22Rv1 (cell line): ENCODE measurements around the gene SMC6.

Experiments
- H3K27ac ChIP-seq: fragments of 450-650 bp; 2 replicates; pipeline ENCODE4 v1.5.1; 2017
- ZFX ChIP-seq: fragments of 450-650 bp; IDR thresholded peaks from 2 replicates; pipeline ENCODE4 v1.6.1; 2017; ENCODE audit warnings: antibody characterized with exemption, borderline replicate concordance
- TF ChIP-seq, protein P1 (sequence below): fragments of 450-650 bp; IDR thresholded peaks from 2 replicates; pipeline ENCODE4 v1.5.1; 2017; ENCODE audit warnings: mild to moderate bottlenecking

Gene SMC6

DNA sequence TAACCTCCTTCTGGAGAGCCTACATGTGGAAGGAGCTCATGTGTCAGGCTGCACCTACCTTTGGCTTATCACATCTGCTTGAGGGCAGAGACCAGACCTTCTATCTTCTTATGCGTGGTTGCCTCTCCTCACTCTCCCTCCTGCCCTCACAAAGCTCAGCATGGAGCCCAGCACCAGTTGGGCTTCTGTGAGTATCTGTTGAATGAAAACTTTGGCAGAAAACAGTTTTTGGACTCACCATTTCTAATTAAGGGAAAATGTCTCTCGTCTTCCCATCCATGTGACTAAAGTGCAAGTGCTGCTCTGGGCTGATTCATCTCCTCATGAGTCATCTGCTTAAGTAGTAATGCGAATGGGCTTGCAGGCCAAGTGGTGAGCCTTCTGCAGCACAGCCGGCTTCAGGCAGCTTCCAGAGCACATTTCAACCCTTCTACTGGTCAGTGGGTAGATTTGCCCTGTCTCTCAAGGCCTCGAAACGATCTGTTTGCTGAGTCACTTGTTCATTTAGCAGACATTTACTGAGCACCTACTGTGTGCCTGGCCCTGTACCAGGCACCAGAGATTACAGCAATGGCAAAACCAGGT lies 110.5 kb downstream of the SMC6 start:
- TF ChIP-seq, protein P1, sequence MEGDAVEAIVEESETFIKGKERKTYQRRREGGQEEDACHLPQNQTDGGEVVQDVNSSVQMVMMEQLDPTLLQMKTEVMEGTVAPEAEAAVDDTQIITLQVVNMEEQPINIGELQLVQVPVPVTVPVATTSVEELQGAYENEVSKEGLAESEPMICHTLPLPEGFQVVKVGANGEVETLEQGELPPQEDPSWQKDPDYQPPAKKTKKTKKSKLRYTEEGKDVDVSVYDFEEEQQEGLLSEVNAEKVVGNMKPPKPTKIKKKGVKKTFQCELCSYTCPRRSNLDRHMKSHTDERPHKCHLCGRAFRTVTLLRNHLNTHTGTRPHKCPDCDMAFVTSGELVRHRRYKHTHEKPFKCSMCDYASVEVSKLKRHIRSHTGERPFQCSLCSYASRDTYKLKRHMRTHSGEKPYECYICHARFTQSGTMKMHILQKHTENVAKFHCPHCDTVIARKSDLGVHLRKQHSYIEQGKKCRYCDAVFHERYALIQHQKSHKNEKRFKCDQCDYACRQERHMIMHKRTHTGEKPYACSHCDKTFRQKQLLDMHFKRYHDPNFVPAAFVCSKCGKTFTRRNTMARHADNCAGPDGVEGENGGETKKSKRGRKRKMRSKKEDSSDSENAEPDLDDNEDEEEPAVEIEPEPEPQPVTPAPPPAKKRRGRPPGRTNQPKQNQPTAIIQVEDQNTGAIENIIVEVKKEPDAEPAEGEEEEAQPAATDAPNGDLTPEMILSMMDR = no peak
- no peak for TF ChIP-seq ZFX
- no peak overlapping the region for H3K27ac ChIP-seq

DNA sequence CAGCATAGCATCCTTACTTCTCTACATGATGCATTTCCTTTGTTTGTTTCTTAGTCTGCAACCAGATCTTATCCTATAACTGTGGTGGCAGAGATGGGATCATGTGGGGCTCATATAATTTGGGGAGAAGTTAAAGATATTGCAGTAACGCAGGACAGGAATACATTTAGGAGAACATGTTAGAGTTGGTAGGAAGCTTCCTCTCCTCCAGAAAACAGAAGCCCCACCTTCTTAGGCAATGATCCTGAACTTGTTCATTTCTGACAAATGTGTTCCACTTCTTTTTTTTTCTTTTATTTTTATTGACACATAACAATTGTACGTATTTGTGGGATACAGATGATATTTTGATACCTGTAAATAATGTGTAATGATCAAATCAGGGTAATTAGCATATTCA lies 113.2 kb downstream of the SMC6 start:
- no peak overlapping the region for H3K27ac ChIP-seq
- no peak for TF ChIP-seq ZFX
- TF ChIP-seq, protein P1 = no peak

DNA sequence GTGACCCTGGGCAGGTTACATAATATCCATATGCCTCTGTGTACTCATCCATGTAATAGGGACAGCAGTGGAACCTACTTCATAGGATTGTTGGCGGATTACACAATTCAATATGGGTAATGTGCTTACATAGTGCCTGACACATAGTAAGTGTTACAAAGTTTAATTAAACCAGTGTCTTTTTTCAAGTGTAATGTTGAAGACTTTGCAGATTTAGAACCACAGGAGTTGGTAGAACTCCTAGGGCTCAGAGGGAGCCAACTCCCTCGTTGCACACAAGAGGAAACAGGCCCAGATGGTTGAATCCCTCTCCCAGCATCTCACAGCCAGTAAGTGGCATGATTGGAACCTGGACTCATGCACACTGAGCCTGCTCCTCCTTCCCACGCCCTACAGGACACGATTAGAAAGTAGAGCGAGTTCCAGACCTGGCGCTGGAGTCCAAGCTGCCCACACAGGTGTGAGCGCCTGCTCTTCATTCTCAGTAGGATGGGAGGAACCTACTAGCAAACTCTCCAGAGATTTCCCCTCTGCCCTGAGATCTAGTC lies 115.3 kb downstream of the SMC6 start:
- TF ChIP-seq ZFX = no peak
- TF ChIP-seq, protein P1 = no peak
- H3K27ac ChIP-seq = no peak overlapping the region

DNA sequence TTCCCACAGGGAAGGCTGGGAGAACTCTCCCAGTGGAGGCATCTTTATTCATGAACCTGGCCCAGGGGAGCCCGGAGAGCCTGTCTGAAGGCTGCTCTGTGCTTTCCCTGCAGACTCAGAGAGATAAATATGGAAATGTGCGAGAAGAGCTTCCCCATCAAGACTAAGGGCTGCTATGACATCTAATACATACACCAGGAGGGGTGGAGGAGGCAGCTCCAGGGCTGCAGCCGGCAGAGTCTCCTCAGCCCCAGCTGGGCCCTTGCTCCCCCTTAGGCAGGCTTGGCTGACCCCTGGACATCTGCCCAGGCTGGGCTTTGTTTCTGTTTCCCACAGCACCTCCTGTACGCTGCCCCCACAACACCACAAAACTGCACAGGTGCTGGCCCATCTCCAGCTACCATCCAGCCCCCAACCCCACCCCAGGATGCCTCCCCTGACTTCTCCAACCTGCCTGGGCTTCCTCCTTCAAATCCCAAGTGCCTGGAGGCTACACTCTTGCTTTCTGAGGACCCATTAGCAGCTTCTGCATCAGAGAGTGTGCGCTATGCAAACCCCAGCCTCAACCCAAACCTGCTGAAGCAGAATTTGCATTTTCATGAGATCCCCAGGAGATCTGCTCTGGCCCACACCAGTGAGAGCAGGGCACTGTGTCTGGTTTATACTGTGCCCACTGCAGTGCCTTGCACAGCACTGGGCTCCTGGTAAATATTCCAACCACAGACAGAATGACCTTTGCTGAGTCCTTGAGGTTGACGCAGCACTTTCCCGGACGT lies 116.3 kb downstream of the SMC6 start:
- TF ChIP-seq, protein P1 = no peak
- no peak for TF ChIP-seq ZFX
- no peak overlapping the region for H3K27ac ChIP-seq

DNA sequence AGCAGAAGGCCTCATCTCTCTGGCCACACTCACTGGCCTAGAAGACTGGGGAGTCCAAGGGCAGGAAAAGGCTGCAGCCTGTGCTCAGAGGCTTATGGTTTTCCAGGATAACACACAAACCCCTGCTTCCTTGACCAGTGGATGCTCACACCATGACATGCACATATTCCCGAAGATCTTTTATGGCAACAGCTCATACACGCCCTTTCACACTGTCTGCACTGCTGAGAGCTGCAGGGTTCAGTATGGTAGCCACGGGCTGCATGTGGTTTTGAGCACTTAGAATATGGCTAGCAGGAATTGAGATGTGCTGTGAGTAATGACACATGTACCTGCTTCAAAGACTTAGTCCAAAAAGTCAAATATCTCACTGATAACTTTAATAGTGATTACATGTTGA lies 117.4 kb downstream of the SMC6 start:
- no peak for TF ChIP-seq ZFX
- TF ChIP-seq, protein P1 = no peak
- H3K27ac ChIP-seq = no peak overlapping the region

DNA sequence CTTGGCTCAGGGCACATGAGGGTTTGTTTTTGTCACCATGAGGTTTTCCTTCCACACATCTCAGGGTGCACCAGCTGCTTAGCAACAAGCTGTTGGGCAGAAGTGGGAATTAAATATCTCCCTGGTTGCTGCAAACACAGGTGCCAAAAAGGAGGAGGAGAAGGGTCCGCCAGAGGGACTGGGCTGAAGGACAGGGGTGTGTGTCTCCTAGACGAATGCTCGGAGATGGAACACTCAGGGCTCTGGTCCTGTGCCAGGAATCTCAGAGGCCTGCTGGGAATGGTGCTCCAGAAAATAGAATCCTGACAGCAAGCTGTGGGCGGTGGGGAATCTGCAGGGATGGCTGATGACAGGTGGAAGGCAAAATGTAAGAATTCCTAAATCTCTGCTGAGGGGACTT lies 118.6 kb downstream of the SMC6 start:
- TF ChIP-seq ZFX = no peak
- TF ChIP-seq, protein P1 = no peak
- no peak overlapping the region for H3K27ac ChIP-seq

DNA sequence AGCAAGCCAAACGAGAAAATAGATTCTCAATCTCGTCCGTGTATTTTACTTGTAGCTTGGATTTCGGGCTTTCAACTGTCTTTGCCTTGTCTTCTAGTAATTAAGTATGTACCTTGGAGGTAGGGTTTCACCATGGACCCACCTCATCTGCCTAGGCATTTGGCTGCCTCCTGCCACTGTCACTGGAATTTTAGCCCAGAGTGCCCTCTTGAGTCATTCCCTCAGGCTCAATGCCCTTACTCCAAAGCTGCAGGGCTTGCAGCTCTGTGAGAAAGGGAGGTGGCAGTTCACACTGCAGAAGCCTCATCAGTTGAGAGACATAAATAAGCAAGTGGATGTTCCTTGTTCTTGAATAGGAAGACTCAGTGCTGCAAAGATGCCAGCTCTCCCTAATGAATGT lies 123.5 kb downstream of the SMC6 start:
- H3K27ac ChIP-seq = no peak overlapping the region

More for the DNA sequence above, 123.5 kb downstream of the SMC6 start:
- TF ChIP-seq, protein P1 = no peak
- TF ChIP-seq ZFX = no peak
